Tongue (tissue), 2 donors: ENCODE data around the gene CD82. TPM values are rescaled to one million over a fixed set of nuclear protein-coding genes. Genes with fewer than 3 reads are reported as not detected.

ENCODE experiments used
- DNase-seq: peaks from one replicate; pipeline ENCODE4 v3.0.0-alpha.2; 2015
- total RNA-seq: library from RNA; depleted of rRNA; stranded (reverse); fragments of >200 nt; gene quantifications from one replicate; pipeline ENCODE4 v1.2.3, GENCODE V29; 2014

Gene CD82
- total RNA-seq, 1 donor from 2014 or later, result 90.9 TPM

- DNase-seq, result no peak
These were observed 36.3 kb downstream of the CD82 start for GRCh38 chr11:44601471-44602370.

GRCh38 chr11:44602891-44603310 is 37.4 kb downstream of the CD82 start:
- DNase-seq, result no peak

GRCh38 chr11:44604171-44604581 is 38.7 kb downstream of the CD82 start:
- no peak for DNase-seq

GRCh38 chr11:44605068-44605708 is 39.7 kb downstream of the CD82 start:
- DNase-seq, result no peak

- DNase-seq, result no peak
These were observed 40.5 kb downstream of the CD82 start for GRCh38 chr11:44605965-44606364.

GRCh38 chr11:44606472-44606871 is 41.0 kb downstream of the CD82 start:
- no peak for DNase-seq

GRCh38 chr11:44607319-44607962 is 42.0 kb downstream of the CD82 start:
- no peak for DNase-seq

GRCh38 chr11:44607987-44608386 is 42.5 kb downstream of the CD82 start:
- DNase-seq, result no peak

- no peak for DNase-seq
These were observed 43.2 kb downstream of the CD82 start for GRCh38 chr11:44608651-44608990.

GRCh38 chr11:44608991-44609782 is 43.7 kb downstream of the CD82 start:
- peak; percentile 58 for DNase-seq

- DNase-seq, result no peak
These were observed 44.3 kb downstream of the CD82 start for GRCh38 chr11:44609783-44610155.

GRCh38 chr11:44610186-44610955 is 44.9 kb downstream of the CD82 start:
- no peak for DNase-seq

GRCh38 chr11:44611088-44611487 is 45.6 kb downstream of the CD82 start:
- no peak for DNase-seq

GRCh38 chr11:44611687-44612434 is 46.4 kb downstream of the CD82 start:
- DNase-seq, result no peak

GRCh38 chr11:44613153-44613552 is 47.7 kb downstream of the CD82 start:
- DNase-seq, result no peak

GRCh38 chr11:44614281-44614775 is 48.9 kb downstream of the CD82 start:
- DNase-seq, result no peak

- DNase-seq, result no peak
These were observed 49.7 kb downstream of the CD82 start for GRCh38 chr11:44615041-44615755.

GRCh38 chr11:44615913-44616791 is 50.7 kb downstream of the CD82 start:
- DNase-seq, result no peak
